Measurements from ENCODE around the gene AFM. TPM values are rescaled to one million over a fixed set of nuclear protein-coding genes. Genes with fewer than 3 reads are reported as not detected.

The AFM gene
- total and polyA plus RNA-seq, 2 of the 13 experiments (the other 11 are each of a cell fraction or from before 2014, with no cell fraction given), result 0.13 to 1.8 TPM

- no peak for TF ChIP-seq ZHX1 (CRISPR knock-in tag; IDR thresholded peaks at IDR 0.05; ENCODE audit: low read depth)
- TF ChIP-seq ZNF607 (CRISPR knock-in tag; IDR thresholded peaks at IDR 0.05; ENCODE audit: borderline replicate concordance), result no peak
- TF ChIP-seq ZNF652 (CRISPR knock-in tag; IDR thresholded peaks at IDR 0.05; ENCODE audit: borderline replicate concordance, low read depth), result no peak
- TF ChIP-seq BATF2 (CRISPR knock-in tag; IDR thresholded peaks at IDR 0.05), result no peak; the same call in 1 of the 2 replicates
- no peak for TF ChIP-seq HNRNPK (IDR thresholded peaks at IDR 0.05; ENCODE audit: low read depth, low read length, poor library complexity, severe bottlenecking)
- no peak for TF ChIP-seq ZNF839 (CRISPR knock-in tag; IDR thresholded peaks at IDR 0.05; ENCODE audit: borderline replicate concordance)
- TF ChIP-seq ZNF564 (CRISPR knock-in tag; IDR thresholded peaks at IDR 0.05), result no peak
- 0 out of 2 replicates have a peak, but pooled peaks have one; percentile 29 for TF ChIP-seq ZBTB3 (CRISPR knock-in tag; IDR thresholded peaks at IDR 0.05; ENCODE audit: borderline replicate concordance, low read depth)
- no peak for TF ChIP-seq SKIL (CRISPR knock-in tag; IDR thresholded peaks at IDR 0.05; ENCODE audit: borderline replicate concordance)
- no peak for TF ChIP-seq MIER3 (CRISPR knock-in tag; IDR thresholded peaks at IDR 0.05; ENCODE audit: borderline replicate concordance)
- peak; percentile 46 for TF ChIP-seq BORCS8-MEF2B (CRISPR knock-in tag; IDR thresholded peaks at IDR 0.05)
- TF ChIP-seq NFYB (CRISPR knock-in tag; IDR thresholded peaks at IDR 0.05), result no peak
- 0 out of 2 replicates have a peak, but pooled peaks have one; percentile 15 for TF ChIP-seq KMT2B (CRISPR knock-in tag; IDR thresholded peaks at IDR 0.05)
- TF ChIP-seq KDM3A (CRISPR knock-in tag; IDR thresholded peaks at IDR 0.05; ENCODE audit: low read depth), result no peak
- no peak for TF ChIP-seq KLF13 (CRISPR knock-in tag; IDR thresholded peaks at IDR 0.05)
- TF ChIP-seq ZFP36L2 (CRISPR knock-in tag; IDR thresholded peaks at IDR 0.05), result no peak
- no peak for TF ChIP-seq NCOA5 (CRISPR knock-in tag; IDR thresholded peaks at IDR 0.05)
- no peak for TF ChIP-seq NR2F2 (IDR thresholded peaks at IDR 0.05; ENCODE audit: borderline replicate concordance, low read depth)
- no peak for TF ChIP-seq ATF7-NPFF (CRISPR knock-in tag; IDR thresholded peaks at IDR 0.05; ENCODE audit: low read depth)
- 0 out of 2 replicates have a peak, but pooled peaks have one; percentile 11 for TF ChIP-seq ZNF263 (CRISPR knock-in tag; IDR thresholded peaks at IDR 0.05)
- no peak for TF ChIP-seq ZBTB8A (CRISPR knock-in tag; IDR thresholded peaks at IDR 0.05; ENCODE audit: borderline replicate concordance, low read depth)
- no peak for TF ChIP-seq MBNL3 (CRISPR knock-in tag; conservative IDR thresholded peaks at IDR 0.05)
- no peak for TF ChIP-seq ZNF644 (CRISPR knock-in tag; IDR thresholded peaks at IDR 0.05; ENCODE audit: low read depth)
- TF ChIP-seq ZNF205 (CRISPR knock-in tag; IDR thresholded peaks at IDR 0.05), result no peak
- TF ChIP-seq FLYWCH1 (CRISPR knock-in tag; IDR thresholded peaks at IDR 0.05), result no peak
Measured at GRCh38 chr4:73452953-73453700, 28.4 kb upstream of the AFM start (continued).
